H1 (cell line): ENCODE measurements around the gene GCM1. TPM values are rescaled to one million over a fixed set of nuclear protein-coding genes. Genes with fewer than 3 reads are reported as not detected.

Experiments
- ASH2L ChIP-seq: fragments of 200-600, 300-600 bp; sonication (generic); IDR thresholded peaks from one replicate; pipeline ENCODE4 v1.7.1; 2017; ENCODE audit warnings: low read length
- BACH1 ChIP-seq: IDR thresholded peaks from 2 replicates; pipeline ENCODE4 v1.6.1; 2012; ENCODE audit warnings: low read length, improper control_type of control experiment
- CEBPB ChIP-seq: IDR thresholded peaks from 2 replicates; pipeline ENCODE4 v1.6.1; 2012; ENCODE audit warnings: low read depth, low read length
- CHD1 ChIP-seq: IDR thresholded peaks from 2 replicates; pipeline ENCODE4 v1.6.1; 2012; ENCODE audit warnings: low read depth, low read length, improper control_type of control experiment
- CREB1 ChIP-seq: IDR thresholded peaks from 2 replicates; pipeline ENCODE4 v1.6.1; 2012; ENCODE audit warnings: inconsistent platforms
- FOSL1 ChIP-seq: IDR thresholded peaks from 2 replicates; pipeline ENCODE4 v1.6.1; 2011; ENCODE audit warnings: mild to moderate bottlenecking, low read depth, low read length, moderate library complexity; ENCODE audit not compliant: insufficient read depth
- JUND ChIP-seq: IDR thresholded peaks from 2 replicates; pipeline ENCODE4 v1.6.1; 2011; ENCODE audit warnings: mild to moderate bottlenecking, improper control_type of control experiment, low read length
- KDM1A ChIP-seq: fragments of 200-600, 300-600 bp; sonication (generic); IDR thresholded peaks from 2 replicates; pipeline ENCODE4 v1.7.1; 2016; ENCODE audit warnings: mild to moderate bottlenecking, low read length, borderline replicate concordance
- NRF1 ChIP-seq: IDR thresholded peaks from 2 replicates; pipeline ENCODE4 v1.6.1; 2011; ENCODE audit warnings: mild to moderate bottlenecking, low read depth, low read length, improper control_type of control experiment
- SP4 ChIP-seq: IDR thresholded peaks from 2 replicates; pipeline ENCODE4 v1.6.1; 2012; ENCODE audit warnings: low read length, inconsistent platforms
- SRF ChIP-seq: IDR thresholded peaks from 2 replicates; pipeline ENCODE4 v1.6.1; 2011; ENCODE audit warnings: mild to moderate bottlenecking, low read depth, low read length, moderate library complexity
- YY1 ChIP-seq: IDR thresholded peaks from 2 replicates; pipeline ENCODE4 v1.6.1; 2011; ENCODE audit warnings: low read depth, mild to moderate bottlenecking, low read length
- polyA plus RNA-seq, 7 experiments: library from polyadenylated mRNA; depleted of rRNA in 3 of 7; stranded (reverse) in 5 of 7; unstranded in 2 of 7; fragments of >200 nt in 5 of 7; fragments of 200-250 nt in 2 of 7; gene quantifications; 1 replicate in 5 of 7; 2 replicates in 1 of 7; 4 replicates in 1 of 7; pipeline versions ENCODE4 v1.2.1 to v1.2.3, GENCODE V29; 2011 to 2013; ENCODE audit warnings: missing spikeins in 2 of 7, mixed read lengths in 2 of 7
- total RNA-seq: library from RNA; stranded (reverse); fragmentation: NEBNext Ultra II Directional; extraction: Animal tissue kit (Norgen Biotek cat#: 25700); gene quantifications from 2 replicates; pipeline ENCODE4 v1.2.1, GENCODE V29; 2021

GCM1 gene
- total and polyA plus RNA-seq, 2 of the 8 experiments (the other 6 are each of a cell fraction or from before 2014, with no cell fraction given), result not detected

DNA sequence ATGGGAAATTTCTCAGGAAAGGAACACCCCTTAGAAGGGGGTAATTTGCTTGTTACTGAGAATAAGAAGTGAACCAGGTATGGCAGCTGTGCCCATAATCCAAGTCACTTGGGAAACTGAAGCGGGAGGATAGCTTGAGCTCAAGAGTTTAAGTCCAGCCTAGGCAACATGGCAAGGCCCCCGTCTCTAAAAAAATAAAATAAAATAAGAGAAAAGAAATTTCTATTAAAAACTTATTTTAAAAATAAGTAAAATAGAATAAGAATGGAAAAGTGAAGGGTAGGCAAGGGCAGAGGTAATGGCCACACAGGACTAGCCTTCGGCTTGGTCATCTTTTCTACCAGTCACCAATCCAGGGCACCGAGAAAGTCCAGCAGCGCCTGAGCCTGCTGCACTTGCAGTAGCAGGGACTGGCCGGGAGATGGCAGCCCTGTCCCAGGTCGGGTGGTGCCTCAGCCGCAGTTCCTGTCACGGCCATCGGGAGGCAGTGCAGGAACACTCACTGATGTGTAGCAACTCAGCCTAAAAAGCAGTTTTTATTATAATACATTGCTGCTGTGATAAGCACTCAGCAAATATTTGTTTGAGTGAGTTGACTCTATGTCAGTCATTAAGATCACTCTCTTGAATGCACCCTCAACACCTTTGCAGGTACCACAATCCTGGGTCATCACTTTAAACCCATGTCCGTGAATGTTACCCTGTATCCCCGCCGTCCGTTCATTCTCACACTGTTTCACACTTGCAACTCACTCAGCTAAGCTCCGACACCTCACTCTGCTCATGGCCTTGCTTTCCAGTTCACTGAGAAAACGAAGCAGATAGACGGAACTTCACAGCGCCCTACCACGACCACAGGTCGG is 23.2 kb upstream of the GCM1 start (continued):
- no peak for TF ChIP-seq ASH2L
- TF ChIP-seq YY1, result no peak
- peak; percentile 43 for TF ChIP-seq CREB1
- no peak for TF ChIP-seq SP4
- TF ChIP-seq BACH1, result 0 out of 2 replicates have a peak, but pooled peaks have one; percentile 16
- TF ChIP-seq FOSL1, result no peak
- no peak for TF ChIP-seq NRF1
- TF ChIP-seq CHD1, result no peak
- TF ChIP-seq SRF, result 0 out of 2 replicates have a peak, but pooled peaks have one; percentile 2
- TF ChIP-seq KDM1A, result no peak
- peak; percentile 32; the same call in 1 of the 2 replicates for TF ChIP-seq JUND
- 0 out of 2 replicates have a peak, but pooled peaks have one; percentile 40 for TF ChIP-seq CEBPB
